IMR-90 (cell line): Measurements from ENCODE around the gene MASP2. TPM values are rescaled to one million over a fixed set of nuclear protein-coding genes. Genes with fewer than 3 reads are reported as not detected.

Experiments used
- ATAC-seq: fragments of 200-7000 bp; cut with Tn5 transposase; 2 replicates; pipeline ENCODE4 v1.9.1; 2020; ENCODE audit warnings: low read depth, mild to moderate bottlenecking, moderate library complexity
- BruUV-seq: library from RNA; stranded (reverse); fragments of 400-500 nt; replicated peaks from 2 replicates; lab custom pipeline; 2021; lab: Mats Ljungman, UMichigan
- CTCF ChIA-PET: fragments of 300-600 bp; formaldehyde crosslinking; extraction: SDS; loops from one replicate; lab custom pipeline; 2021; ENCODE audit warnings: antibody characterized with exemption; lab: Yijun Ruan, JAX
- POLR2A ChIA-PET: fragments of 300-600 bp; sonication (Branson Sonifier 250); formaldehyde crosslinking; loops from one replicate; lab custom pipeline; 2022; ENCODE audit warnings: antibody characterized with exemption; ENCODE audit not compliant: unreplicated experiment; lab: Charles Lee
- DNase-seq: peaks from one replicate; pipeline ENCODE4 v3.0.0; 2013
- H2AFZ ChIP-seq: replicated peaks from 2 replicates; pipeline ENCODE3; 2013; ENCODE audit warnings: low read length, mild to moderate bottlenecking; ENCODE audit not compliant: poor library complexity
- H2AK5ac ChIP-seq: 2 replicates; pipeline ENCODE4 v1.6.1; 2013; ENCODE audit warnings: low read depth, low read length, inconsistent platforms
- H2AK9ac ChIP-seq: replicated peaks from 2 replicates; pipeline ENCODE3; 2013; ENCODE audit warnings: mild to moderate bottlenecking, low read depth, low read length, moderate library complexity; ENCODE audit not compliant: poor library complexity
- H2BK120ac ChIP-seq: 2 replicates; pipeline ENCODE4 v1.6.1; 2013; ENCODE audit warnings: low read depth, low read length, inconsistent platforms
- H2BK15ac ChIP-seq: 3 replicates; pipeline ENCODE4 v1.6.1; 2013; ENCODE audit warnings: low read depth, low read length, inconsistent platforms
- H2BK20ac ChIP-seq: 2 replicates; pipeline ENCODE4 v1.6.1; 2013; ENCODE audit warnings: low read depth, mild to moderate bottlenecking, inconsistent platforms, low read length, moderate library complexity
- H2BK5ac ChIP-seq: 2 replicates; pipeline ENCODE4 v1.6.1; 2013; ENCODE audit warnings: mild to moderate bottlenecking, low read depth, low read length, inconsistent platforms; ENCODE audit not compliant: poor library complexity, severe bottlenecking
- H3K14ac ChIP-seq: replicated peaks from 2 replicates; pipeline ENCODE4 v1.6.1; 2013; ENCODE audit warnings: low read depth, low read length, inconsistent platforms
- H3K18ac ChIP-seq: 2 replicates; pipeline ENCODE4 v1.6.1; 2013; ENCODE audit warnings: low read depth, low read length, control low read depth
- H3K23ac ChIP-seq: 2 replicates; pipeline ENCODE4 v1.6.1; 2013; ENCODE audit warnings: low read depth, low read length, inconsistent platforms
- H3K27ac ChIP-seq: 2 replicates; pipeline ENCODE4 v1.5.1; 2013; ENCODE audit warnings: mild to moderate bottlenecking, control low read depth, low read length; ENCODE audit not compliant: insufficient read depth
- H3K27me3 ChIP-seq: 2 replicates; pipeline ENCODE4 v1.6.1; 2013; ENCODE audit warnings: low read length; ENCODE audit not compliant: control insufficient read depth, insufficient read depth
- H3K36me3 ChIP-seq: 2 replicates; pipeline ENCODE4 v1.6.1; 2013; ENCODE audit warnings: low read length, mixed read lengths; ENCODE audit not compliant: control insufficient read depth, insufficient read depth
- H3K4ac ChIP-seq: 2 replicates; pipeline ENCODE4 v1.6.1; 2013; ENCODE audit warnings: low read depth, low read length, inconsistent platforms
- H3K4me1 ChIP-seq: 2 replicates; pipeline ENCODE4 v1.6.1; 2013; ENCODE audit warnings: low read length, mixed read lengths; ENCODE audit not compliant: control insufficient read depth, insufficient read depth
- H3K4me2 ChIP-seq: 2 replicates; pipeline ENCODE4 v1.6.1; 2013; ENCODE audit warnings: low read depth, mild to moderate bottlenecking, control low read depth, low read length, moderate library complexity
- H3K4me3 ChIP-seq: 2 replicates; pipeline ENCODE4 v1.5.1; 2013; ENCODE audit warnings: low read depth, mild to moderate bottlenecking, control low read depth, low read length, moderate library complexity; ENCODE audit not compliant: insufficient read depth
- H3K56ac ChIP-seq: 2 replicates; pipeline ENCODE4 v1.6.1; 2013; ENCODE audit warnings: low read length, inconsistent platforms; ENCODE audit not compliant: insufficient read depth; ENCODE audit errors: extremely low read depth
- H3K79me1 ChIP-seq, 2 experiments: 2 replicates each; pipeline ENCODE4 v1.6.1; 2013; ENCODE audit warnings: low read length in 2 of 2, inconsistent platforms in 1 of 2, low read depth in 1 of 2
- H3K9ac ChIP-seq: 2 replicates; pipeline ENCODE4 v1.6.1; 2013; ENCODE audit warnings: low read depth, low read length, control low read depth
- H3K9me1 ChIP-seq: 2 replicates; pipeline ENCODE4 v1.6.1; 2013; ENCODE audit warnings: low read length, inconsistent platforms; ENCODE audit not compliant: insufficient read depth
- H3K9me3 ChIP-seq: 2 replicates; pipeline ENCODE4 v1.6.1; 2013; ENCODE audit warnings: low read length; ENCODE audit not compliant: control insufficient read depth, insufficient read depth
- H4K20me1 ChIP-seq: 2 replicates; pipeline ENCODE4 v1.6.1; 2013; ENCODE audit warnings: low read length, inconsistent platforms; ENCODE audit not compliant: insufficient read depth
- H4K5ac ChIP-seq: 2 replicates; pipeline ENCODE4 v1.6.1; 2013; ENCODE audit warnings: mild to moderate bottlenecking, low read depth, low read length, control low read depth
- H4K8ac ChIP-seq, 2 experiments: 2 replicates each; pipeline ENCODE4 v1.6.1; 2013; ENCODE audit warnings: low read depth in 2 of 2, low read length in 2 of 2, control low read depth in 1 of 2, inconsistent platforms in 1 of 2
- H4K91ac ChIP-seq: 2 replicates; pipeline ENCODE4 v1.6.1; 2013; ENCODE audit warnings: low read depth, low read length, inconsistent platforms; ENCODE audit not compliant: insufficient read depth
- SMC3 ChIP-seq: fragments of 150-350 bp; IDR thresholded peaks from 2 replicates; pipeline ENCODE4 v1.6.1; 2016; ENCODE audit warnings: low read depth, mild to moderate bottlenecking, antibody characterized with exemption, low read length, moderate library complexity
- WGBS, 2 experiments: methylation state at CpG; one replicate each; pipeline versions ENCODE4 v1.1.5 to v1.1.7; 2013; ENCODE audit warnings: missing lambda C conversion rate in 2 of 2; ENCODE audit not compliant: insufficient read length in 1 of 2; ENCODE audit errors: extremely low coverage in 2 of 2; 5-methylcytosine and 5-hydroxymethylcytosine counted together
- dilution Hi-C: fragments of 300-500 bp; cut with HindIII; formaldehyde crosslinking; loops from one replicate; pipeline ENCODE4 v1.14.3; 2018; ENCODE audit warnings: low sequenced_read_pairs; ENCODE audit not compliant: unreplicated experiment
- in situ Hi-C: fragments of 300-500 bp; cut with MboI; formaldehyde crosslinking; loops from 3 replicates; pipeline ENCODE4 v1.14.3; 2019; ENCODE audit warnings: low sequenced_read_pairs, inconsistent platforms, mixed read lengths
- intact Hi-C: fragments of 100-400 bp; cut with micrococcal nuclease; formaldehyde crosslinking; loops from 2 replicates; pipeline ENCODE4 v1.10.0; 2022
- polyA plus RNA-seq, 3 experiments: library from polyadenylated mRNA; depleted of rRNA; stranded (reverse); fragments of >200 nt; gene quantifications; 2 replicates each; pipeline ENCODE4 v1.2.3, GENCODE V29; 2012; ENCODE audit warnings: low replicate concordance in 1 of 3
- total RNA-seq: library from RNA; depleted of rRNA; stranded (reverse); fragments of >200 nt; gene quantifications from 2 replicates; pipeline ENCODE4 v1.2.3, GENCODE V29; 2012
- TF ChIP-seq, protein P1 (sequence below): conservative IDR thresholded peaks from 2 replicates; pipeline ENCODE4 v1.5.1; 2012; ENCODE audit warnings: mild to moderate bottlenecking, low read depth, low read length, improper control_type of control experiment
- TF ChIP-seq, protein P2 (sequence below): fragments of 150-350 bp; IDR thresholded peaks from 2 replicates; pipeline ENCODE4 v1.6.1; 2016; ENCODE audit warnings: low read depth, mild to moderate bottlenecking, low read length, moderate library complexity, borderline replicate concordance

MASP2 gene
- total and polyA plus RNA-seq, 2 of the 4 experiments (the other 2 are of a cell fraction), result 0.03 TPM; not detected in 1

DNA sequence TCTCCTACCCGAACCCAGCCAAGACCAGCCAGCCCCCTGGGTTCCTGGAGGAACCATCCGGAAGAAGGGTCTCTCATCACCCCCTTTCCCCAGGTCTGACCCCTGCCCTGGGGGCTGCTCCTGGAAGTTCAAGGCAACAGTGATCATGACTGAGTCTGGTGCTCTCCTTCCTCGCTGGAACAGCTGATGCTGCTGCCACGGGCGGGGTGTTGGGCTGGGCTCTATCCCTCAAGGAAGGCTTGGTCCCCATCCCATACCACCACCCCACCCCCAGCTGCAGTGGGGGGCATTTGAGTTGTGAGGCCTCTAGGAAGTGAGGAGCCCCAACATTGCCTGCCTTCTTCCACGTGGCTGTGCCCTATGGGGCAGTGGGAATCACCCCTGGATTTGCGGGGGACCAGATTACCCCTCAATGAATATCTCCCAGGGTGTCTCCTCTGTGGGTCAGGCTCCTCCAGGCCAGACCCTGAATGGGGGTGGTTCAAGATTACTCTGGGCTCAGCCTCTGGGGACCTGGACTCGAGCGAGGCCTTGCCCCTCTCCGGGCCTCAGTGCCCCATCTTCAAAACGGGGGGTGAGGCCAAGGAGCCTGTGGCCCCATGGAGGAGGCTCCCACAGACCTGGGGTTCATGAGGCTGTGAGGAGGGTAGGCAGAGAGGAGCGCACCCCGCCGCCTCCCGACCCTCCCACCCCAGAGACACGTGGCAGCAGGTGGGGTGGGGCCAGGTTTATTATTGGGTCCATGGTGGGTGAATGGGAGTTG, 2.8 kb downstream of the MASP2 start (continued):
- TF ChIP-seq, protein P1, sequence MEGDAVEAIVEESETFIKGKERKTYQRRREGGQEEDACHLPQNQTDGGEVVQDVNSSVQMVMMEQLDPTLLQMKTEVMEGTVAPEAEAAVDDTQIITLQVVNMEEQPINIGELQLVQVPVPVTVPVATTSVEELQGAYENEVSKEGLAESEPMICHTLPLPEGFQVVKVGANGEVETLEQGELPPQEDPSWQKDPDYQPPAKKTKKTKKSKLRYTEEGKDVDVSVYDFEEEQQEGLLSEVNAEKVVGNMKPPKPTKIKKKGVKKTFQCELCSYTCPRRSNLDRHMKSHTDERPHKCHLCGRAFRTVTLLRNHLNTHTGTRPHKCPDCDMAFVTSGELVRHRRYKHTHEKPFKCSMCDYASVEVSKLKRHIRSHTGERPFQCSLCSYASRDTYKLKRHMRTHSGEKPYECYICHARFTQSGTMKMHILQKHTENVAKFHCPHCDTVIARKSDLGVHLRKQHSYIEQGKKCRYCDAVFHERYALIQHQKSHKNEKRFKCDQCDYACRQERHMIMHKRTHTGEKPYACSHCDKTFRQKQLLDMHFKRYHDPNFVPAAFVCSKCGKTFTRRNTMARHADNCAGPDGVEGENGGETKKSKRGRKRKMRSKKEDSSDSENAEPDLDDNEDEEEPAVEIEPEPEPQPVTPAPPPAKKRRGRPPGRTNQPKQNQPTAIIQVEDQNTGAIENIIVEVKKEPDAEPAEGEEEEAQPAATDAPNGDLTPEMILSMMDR, result no peak

DNA sequence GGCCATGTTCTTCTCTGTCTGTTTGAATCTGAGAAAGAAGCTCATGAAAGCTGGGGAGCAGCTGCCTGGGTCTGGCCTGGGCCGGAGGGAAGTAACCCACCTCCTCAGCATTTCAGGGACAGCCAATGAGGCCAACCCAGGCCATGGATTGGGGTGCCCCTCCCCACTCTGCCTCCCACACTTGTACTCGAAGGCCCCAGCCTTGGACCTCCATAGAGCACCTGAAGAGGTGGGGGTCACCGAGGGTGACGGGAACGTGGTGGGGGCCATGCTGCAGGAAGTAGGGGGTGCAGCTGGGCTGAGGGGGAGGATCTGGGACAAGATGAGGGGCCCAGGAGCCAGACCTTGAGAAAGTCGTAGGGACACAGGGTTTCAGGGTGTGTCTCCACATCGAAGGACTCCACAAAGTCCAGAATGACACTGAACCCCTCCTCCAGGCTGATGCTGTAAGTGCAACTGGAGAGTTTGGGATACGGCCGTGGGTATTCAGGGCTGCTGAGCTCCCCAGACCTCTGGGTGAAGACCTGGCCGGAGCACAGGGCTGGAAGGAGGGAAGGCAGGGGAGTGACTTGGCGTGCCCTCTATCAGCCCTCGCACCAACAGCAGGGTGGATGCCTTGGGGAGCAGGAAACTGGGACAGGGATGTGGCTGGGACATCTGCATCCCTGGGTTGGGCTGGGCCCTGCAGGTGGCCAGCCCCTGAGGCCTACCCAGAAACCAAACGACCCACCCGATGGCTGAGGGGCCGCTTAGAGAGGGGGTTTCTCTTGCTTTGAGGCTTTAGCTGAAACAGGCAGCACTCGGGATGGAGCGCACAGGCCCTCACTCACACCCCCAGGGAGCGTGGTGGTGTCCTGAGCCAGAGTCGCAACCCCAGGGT, 3.8 kb downstream of the MASP2 start:
- ATAC-seq, result no peak
- Histone ChIP-seq H2AK5ac (no peak overlapping the region), H3K23ac (no peak overlapping the region), H2BK20ac (no peak overlapping the region), H3K36me3 (no peaks in the 10 kb centered on the region), H3K9me1 (no peaks in the 10 kb centered on the region), H3K9me3 (no peaks in the 10 kb centered on the region), H4K8ac (no peak overlapping the region), H4K20me1 (no peaks in the 10 kb centered on the region), H2BK15ac (no peak overlapping the region), H2AFZ (no peak overlapping the region), H3K9ac (no peak overlapping the region), H2BK120ac (no peak overlapping the region), H3K79me1 (no peaks in the 10 kb centered on the region), H3K56ac (no peak overlapping the region), H3K4ac (no peak overlapping the region), H3K4me2 (no peak overlapping the region), H3K18ac (no peak overlapping the region), H3K4me3 (no peak overlapping the region), H3K14ac (no peak overlapping the region), H2AK9ac (no peak overlapping the region), H3K27me3 (peaks cover 6% of the 10 kb centered on the region), H4K91ac (no peak overlapping the region), H4K5ac (no peak overlapping the region), H3K27ac (no peak overlapping the region), H3K4me1 (no peaks in the 10 kb centered on the region), H2BK5ac (no peak overlapping the region)
- CTCF ChIA-PET, result no interaction called here
- dilution Hi-C loops (no loop called here), in situ Hi-C loops (no loop called here), intact Hi-C loops (no loop called here)
- no peak for TF ChIP-seq SMC3
- TF ChIP-seq, protein P2, sequence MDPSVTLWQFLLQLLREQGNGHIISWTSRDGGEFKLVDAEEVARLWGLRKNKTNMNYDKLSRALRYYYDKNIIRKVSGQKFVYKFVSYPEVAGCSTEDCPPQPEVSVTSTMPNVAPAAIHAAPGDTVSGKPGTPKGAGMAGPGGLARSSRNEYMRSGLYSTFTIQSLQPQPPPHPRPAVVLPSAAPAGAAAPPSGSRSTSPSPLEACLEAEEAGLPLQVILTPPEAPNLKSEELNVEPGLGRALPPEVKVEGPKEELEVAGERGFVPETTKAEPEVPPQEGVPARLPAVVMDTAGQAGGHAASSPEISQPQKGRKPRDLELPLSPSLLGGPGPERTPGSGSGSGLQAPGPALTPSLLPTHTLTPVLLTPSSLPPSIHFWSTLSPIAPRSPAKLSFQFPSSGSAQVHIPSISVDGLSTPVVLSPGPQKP, result no peak
- POLR2A ChIA-PET, result no interaction called here
- BruUV-seq, result no TSS peak
- no peak for DNase-seq
- 60% methylated on average over 1 of the region's 19 CpGs; no CpG with 5 or more reads in 1 of the 2 experiments for WGBS, 2 experiments
